HL-60 (cell line): Measurements from ENCODE around the gene CDK2.
A peak's percentile ranks its signal among the peaks of the same experiment; 100 is the strongest.

Source experiments
- DNase-seq, 2 experiments: peaks; one replicate each; pipeline ENCODE4 v3.0.0-alpha.2; 2010 to 2020; ENCODE audit warnings: low read depth in 1 of 2, low spot score in 1 of 2
- H3K27ac ChIP-seq: fragments of 250-450 bp; sonication (Bioruptor Pico); replicated peaks from 2 replicates; pipeline ENCODE4 v1.5.1; 2020; ENCODE audit warnings: mild to moderate bottlenecking, moderate library complexity
- H3K27me3 ChIP-seq: fragments of 250-450 bp; sonication (Bioruptor Pico); 2 replicates; pipeline ENCODE4 v1.5.1; 2021; ENCODE audit warnings: mild to moderate bottlenecking, moderate library complexity; ENCODE audit not compliant: insufficient read depth, poor library complexity, severe bottlenecking
- H3K4me3 ChIP-seq: replicated peaks from 2 replicates; pipeline ENCODE4 v1.5.1; 2011; ENCODE audit warnings: mild to moderate bottlenecking, control low read depth, low read length; ENCODE audit not compliant: insufficient read depth
- CTCF ChIP-seq: IDR thresholded peaks from one replicate; pipeline ENCODE4 v1.5.1; 2011; ENCODE audit warnings: low read length, control low read depth, inconsistent platforms; ENCODE audit not compliant: insufficient read depth
- GABPA ChIP-seq: IDR thresholded peaks from 2 replicates; pipeline ENCODE4 v1.6.1; 2012; ENCODE audit warnings: low read depth
- POLR2AphosphoS5 ChIP-seq: IDR thresholded peaks from 2 replicates; pipeline ENCODE4 v1.6.1; 2012; ENCODE audit warnings: low read depth
- REST ChIP-seq: IDR thresholded peaks from 2 replicates; pipeline ENCODE4 v1.6.1; 2012; ENCODE audit warnings: low read depth; ENCODE audit not compliant: insufficient replicate concordance
- SPI1 ChIP-seq: IDR thresholded peaks from 2 replicates; pipeline ENCODE4 v1.6.1; 2012; ENCODE audit warnings: low read depth, mild to moderate bottlenecking, borderline replicate concordance

Gene CDK2

GRCh38 chr12:56013482-56013881 lies 46.9 kb downstream of the CDK2 start:
- DNase-seq: peak in 1 of 2 experiments; percentile 17
- Histone ChIP-seq H3K27me3 (no peaks in the 10 kb centered on the region), H3K27ac (no peak overlapping the region), H3K4me3 (no peak overlapping the region)
- TF ChIP-seq GABPA: no peak
- no peak for TF ChIP-seq CTCF
- TF ChIP-seq SPI1: no peak
- no peak for TF ChIP-seq POLR2AphosphoS5
- TF ChIP-seq REST: no peak

GRCh38 chr12:56014205-56014604 lies 47.6 kb downstream of the CDK2 start:
- H3K27ac ChIP-seq: no peak overlapping the region
- no peak overlapping the region for H3K4me3 ChIP-seq
- no peak for DNase-seq
- TF ChIP-seq GABPA (no peak), POLR2AphosphoS5 (no peak), CTCF (no peak), REST (no peak), SPI1 (no peak)
- H3K27me3 ChIP-seq: no peaks in the 10 kb centered on the region

- Histone ChIP-seq H3K27me3 (no peaks in the 10 kb centered on the region), H3K4me3 (no peak overlapping the region), H3K27ac (no peak overlapping the region)
- TF ChIP-seq GABPA (no peak), SPI1 (no peak), REST (no peak), POLR2AphosphoS5 (no peak), CTCF (no peak)
- no peak for DNase-seq
Observed at GRCh38 chr12:56017181-56017580, 50.6 kb downstream of the CDK2 start.
